HG03432 (cell line): Measurements from ENCODE around the gene SDHAF1.
"Not testable (repeated sequence)": the region's sequence is repeated elsewhere in the genome, so short reads cannot be mapped to it uniquely, and the experiment has no call there.

ENCODE experiments used
- ATAC-seq: cut with Tn5 transposase; IDR thresholded peaks from one replicate; pipeline ENCODE4 v1.9.1; 2021; ENCODE audit warnings: mild to moderate bottlenecking, moderate library complexity; ENCODE audit not compliant: unreplicated experiment

SDHAF1 gene

GRCh38 chr19:36014012-36014924 is 19.3 kb downstream of the SDHAF1 start, which contains the start of gene ALKBH6:
Gene ALKBH6 (minus strand): TSS chr19:36014213. CDS start chr19:36013397, 816 bp downstream.
- ATAC-seq, result peak; percentile 94

GRCh38 chr19:36019061-36019670 is 24.2 kb downstream of the SDHAF1 start:
- ATAC-seq, result no peak

- ATAC-seq, result no peak
These were observed 28.4 kb downstream of the SDHAF1 start for GRCh38 chr19:36023432-36023831.

- no peak for ATAC-seq
These were observed 30.6 kb downstream of the SDHAF1 start for GRCh38 chr19:36025541-36025940.

GRCh38 chr19:36026091-36026876 is 31.3 kb downstream of the SDHAF1 start:
- no peak for ATAC-seq

- ATAC-seq, result no peak
These were observed 32.7 kb downstream of the SDHAF1 start for GRCh38 chr19:36027696-36028095.

- no peak for ATAC-seq
These were observed 33.5 kb downstream of the SDHAF1 start for GRCh38 chr19:36028313-36029041.

GRCh38 chr19:36030264-36031148 is 35.5 kb downstream of the SDHAF1 start:
- ATAC-seq, result no peak

GRCh38 chr19:36031308-36031707 is 36.3 kb downstream of the SDHAF1 start:
- no peak for ATAC-seq

GRCh38 chr19:36032251-36033104 is 37.5 kb downstream of the SDHAF1 start, which contains the start of gene CLIP3:
Gene CLIP3 (minus strand): TSS chr19:36032873. CDS start chr19:36032357, 516 bp downstream.
- no peak for ATAC-seq

GRCh38 chr19:36040495-36040894 is 45.5 kb downstream of the SDHAF1 start:
- ATAC-seq, result no peak

GRCh38 chr19:36041092-36041491 is 46.1 kb downstream of the SDHAF1 start:
- not testable (repeated sequence) for ATAC-seq

GRCh38 chr19:36041831-36042230 is 46.8 kb downstream of the SDHAF1 start:
- ATAC-seq, result no peak

- no peak for ATAC-seq
These were observed 49.0 kb downstream of the SDHAF1 start for GRCh38 chr19:36043952-36044351.
